Body of pancreas (tissue), 4 donors: ENCODE measurements around the gene GSAP.

Experiments used
- CTCF ChIP-seq, 7 experiments: fragments of 450-650 bp in 4 of 7; fragments of 200-600 bp in 3 of 7; sonication (generic) in 3 of 7; IDR thresholded peaks; one replicate each; pipeline ENCODE4 v1.5.1; 2016 to 2019; ENCODE audit warnings: antibody characterized with exemption in 7 of 7
- POLR2A ChIP-seq, 3 donors: fragments of 450-650 bp; IDR thresholded peaks; one replicate each; pipeline ENCODE4 v1.6.1; 2016; ENCODE audit warnings: antibody characterized with exemption in 3 of 3, mild to moderate bottlenecking in 2 of 3

GRCh38 chr7:77382532-77382931, 33.6 kb downstream of the GSAP start:
- no peak for TF ChIP-seq CTCF (IDR thresholded peaks at IDR 0.05)
- TF ChIP-seq POLR2A (IDR thresholded peaks at IDR 0.05), result no peak
